ENCODE measurements around the gene RREB1. TPM values are rescaled to one million over a fixed set of nuclear protein-coding genes. Genes with fewer than 3 reads are reported as not detected.

The RREB1 gene
- total RNA-seq, 1 experiment from 2014 or later = 51.1 TPM

DNA sequence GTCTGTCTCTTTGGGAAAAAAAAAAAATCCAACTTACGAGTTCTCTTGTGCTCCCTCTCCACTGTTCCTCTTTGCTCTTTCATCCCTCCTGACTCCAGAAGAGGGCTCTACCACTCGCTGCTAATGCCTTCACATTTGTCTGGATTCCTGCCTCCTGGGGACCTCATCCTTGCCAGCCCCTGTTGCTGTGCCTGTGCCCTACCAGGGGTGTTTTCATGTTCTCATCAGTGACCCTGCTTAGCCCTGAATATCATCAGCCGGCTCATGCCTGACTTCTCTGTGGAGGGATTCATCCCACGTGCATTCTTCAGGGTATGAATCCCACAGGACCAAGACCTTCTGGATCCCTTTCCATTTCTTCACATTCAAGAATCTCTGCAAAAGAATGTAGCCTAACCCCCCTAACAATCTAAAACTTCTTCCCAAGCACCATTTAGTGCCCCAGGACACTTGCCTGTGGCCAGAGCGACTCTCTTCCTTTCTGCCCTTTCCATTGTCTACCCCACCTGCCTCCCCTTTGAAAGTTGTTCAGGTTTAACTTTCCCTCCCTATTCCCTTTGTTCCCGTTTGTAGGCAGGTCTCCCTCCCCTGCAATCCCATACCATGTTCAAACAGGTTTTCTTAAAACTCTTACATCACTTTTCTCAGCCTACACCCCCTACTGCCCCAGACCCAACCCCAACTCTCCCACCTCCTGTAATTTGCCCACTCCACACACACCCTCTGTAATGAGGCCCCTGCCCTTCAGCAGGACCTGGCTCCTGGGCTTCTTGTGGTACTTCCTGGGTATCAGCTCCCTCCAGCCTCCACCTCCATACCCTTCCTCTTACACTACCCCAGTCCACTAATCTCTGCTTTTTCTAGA is 50.2 kb downstream of the RREB1 start:
- no peak for DNase-seq
- H3K27me3 Mint-ChIP-seq (ENCODE audit: insufficient read depth, unreplicated experiment) = no peaks in the 10 kb centered on the region
- TF ChIP-seq, protein P1, sequence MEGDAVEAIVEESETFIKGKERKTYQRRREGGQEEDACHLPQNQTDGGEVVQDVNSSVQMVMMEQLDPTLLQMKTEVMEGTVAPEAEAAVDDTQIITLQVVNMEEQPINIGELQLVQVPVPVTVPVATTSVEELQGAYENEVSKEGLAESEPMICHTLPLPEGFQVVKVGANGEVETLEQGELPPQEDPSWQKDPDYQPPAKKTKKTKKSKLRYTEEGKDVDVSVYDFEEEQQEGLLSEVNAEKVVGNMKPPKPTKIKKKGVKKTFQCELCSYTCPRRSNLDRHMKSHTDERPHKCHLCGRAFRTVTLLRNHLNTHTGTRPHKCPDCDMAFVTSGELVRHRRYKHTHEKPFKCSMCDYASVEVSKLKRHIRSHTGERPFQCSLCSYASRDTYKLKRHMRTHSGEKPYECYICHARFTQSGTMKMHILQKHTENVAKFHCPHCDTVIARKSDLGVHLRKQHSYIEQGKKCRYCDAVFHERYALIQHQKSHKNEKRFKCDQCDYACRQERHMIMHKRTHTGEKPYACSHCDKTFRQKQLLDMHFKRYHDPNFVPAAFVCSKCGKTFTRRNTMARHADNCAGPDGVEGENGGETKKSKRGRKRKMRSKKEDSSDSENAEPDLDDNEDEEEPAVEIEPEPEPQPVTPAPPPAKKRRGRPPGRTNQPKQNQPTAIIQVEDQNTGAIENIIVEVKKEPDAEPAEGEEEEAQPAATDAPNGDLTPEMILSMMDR (IDR thresholded peaks at IDR 0.05; ENCODE audit: insufficient read depth in 1 of 2, low read depth in 1 of 2, low read length in 1 of 2, severe bottlenecking in 1 of 2, unreplicated experiment in 1 of 2) = no peak
- no peaks in the 10 kb centered on the region for H3K9me3 Mint-ChIP-seq (ENCODE audit: unreplicated experiment)
- H3K9me3 ChIP-seq = no peaks in the 10 kb centered on the region
- H3K27ac Mint-ChIP-seq (ENCODE audit: unreplicated experiment) = peak overlapping the region; percentile 21
- ChIA-PET CTCF (no interaction called here), POLR2A (no interaction called here)
- peaks cover 12% of the 10 kb centered on the region for H3K4me1 ChIP-seq
- peaks cover 16% of the 10 kb centered on the region for H3K36me3 Mint-ChIP-seq (ENCODE audit: insufficient read depth, unreplicated experiment)
- intact Hi-C loops (cut with micrococcal nuclease; ENCODE audit: unreplicated experiment) = no loop called here
- no peak overlapping the region for H3K4me3 ChIP-seq (ENCODE audit: low read depth, low read length)
- H3K36me3 ChIP-seq (ENCODE audit: control insufficient read depth, insufficient read depth, low read length) = no peaks in the 10 kb centered on the region
- no peak overlapping the region for H3K4me3 Mint-ChIP-seq (ENCODE audit: unreplicated experiment)
- peaks cover 24% of the 10 kb centered on the region for H3K4me1 Mint-ChIP-seq (ENCODE audit: low read depth, unreplicated experiment)
- no peaks in the 10 kb centered on the region for H3K27me3 ChIP-seq (replicated peaks; ENCODE audit: control insufficient read depth, insufficient read depth, low read length)
- BruUV-seq (replicated peaks) = no TSS peak

DNA sequence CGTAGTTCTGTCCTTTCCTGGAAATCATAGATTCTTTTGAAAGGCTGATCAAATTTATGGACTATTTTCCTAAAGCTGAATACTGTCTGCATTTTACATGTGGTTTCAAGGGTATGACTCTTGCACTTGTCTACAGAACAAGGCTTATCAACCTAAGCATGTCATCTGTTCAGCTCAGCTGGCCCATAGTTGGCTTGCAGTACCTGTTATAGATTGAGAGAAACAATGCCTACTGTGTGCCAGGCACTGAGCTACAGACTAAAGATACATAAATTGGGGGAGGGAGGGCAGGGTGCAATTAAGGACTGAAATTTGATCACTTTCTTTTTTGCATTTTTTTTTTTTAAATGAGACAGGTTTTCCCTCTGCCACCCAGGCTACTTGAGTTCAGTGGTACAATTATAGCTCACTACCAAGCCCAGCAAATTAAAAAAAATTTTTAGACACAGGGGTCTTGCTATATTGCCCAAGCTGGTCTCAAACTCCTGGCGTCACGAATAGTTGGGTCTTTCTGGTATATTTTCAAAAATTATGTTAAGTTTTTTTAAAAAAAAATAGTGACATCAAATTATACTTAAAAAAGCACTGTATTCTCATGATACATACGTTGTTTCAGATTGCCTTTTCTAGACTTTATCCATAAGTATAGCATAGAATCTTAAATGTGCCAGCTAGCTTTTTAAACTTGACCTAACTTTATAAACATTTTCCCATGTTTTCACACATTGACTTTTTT is 52.2 kb downstream of the RREB1 start:
- Histone ChIP-seq H3K9me3 (no peaks in the 10 kb centered on the region), H3K4me3 (ENCODE audit: low read depth, low read length) (no peak overlapping the region), H3K36me3 (ENCODE audit: control insufficient read depth, insufficient read depth, low read length) (no peaks in the 10 kb centered on the region), H3K27me3 (replicated peaks; ENCODE audit: control insufficient read depth, insufficient read depth, low read length) (no peaks in the 10 kb centered on the region), H3K4me1 (peaks cover 19% of the 10 kb centered on the region)
- POLR2A ChIA-PET = no interaction called here
- CTCF ChIA-PET = interaction anchor here (0.6 kb wide), 1 partner anchor 11 kb away, joined by 3 read pairs; no protein-coding TSS in a partner anchor
- H3K4me1 Mint-ChIP-seq (ENCODE audit: low read depth, unreplicated experiment) = peaks cover 33% of the 10 kb centered on the region
- no TSS peak for BruUV-seq (replicated peaks)
- H3K27ac Mint-ChIP-seq (ENCODE audit: unreplicated experiment) = no peak overlapping the region
- H3K9me3 Mint-ChIP-seq (ENCODE audit: unreplicated experiment) = no peaks in the 10 kb centered on the region
- DNase-seq = no peak
- intact Hi-C loops (cut with micrococcal nuclease; ENCODE audit: unreplicated experiment) = no loop called here
- peaks cover 23% of the 10 kb centered on the region for H3K36me3 Mint-ChIP-seq (ENCODE audit: insufficient read depth, unreplicated experiment)
- no peak overlapping the region for H3K4me3 Mint-ChIP-seq (ENCODE audit: unreplicated experiment)
- TF ChIP-seq, protein P1 (IDR thresholded peaks at IDR 0.05; ENCODE audit: insufficient read depth in 1 of 2, low read depth in 1 of 2, low read length in 1 of 2, severe bottlenecking in 1 of 2, unreplicated experiment in 1 of 2) = no peak
- H3K27me3 Mint-ChIP-seq (ENCODE audit: insufficient read depth, unreplicated experiment) = no peaks in the 10 kb centered on the region

DNA sequence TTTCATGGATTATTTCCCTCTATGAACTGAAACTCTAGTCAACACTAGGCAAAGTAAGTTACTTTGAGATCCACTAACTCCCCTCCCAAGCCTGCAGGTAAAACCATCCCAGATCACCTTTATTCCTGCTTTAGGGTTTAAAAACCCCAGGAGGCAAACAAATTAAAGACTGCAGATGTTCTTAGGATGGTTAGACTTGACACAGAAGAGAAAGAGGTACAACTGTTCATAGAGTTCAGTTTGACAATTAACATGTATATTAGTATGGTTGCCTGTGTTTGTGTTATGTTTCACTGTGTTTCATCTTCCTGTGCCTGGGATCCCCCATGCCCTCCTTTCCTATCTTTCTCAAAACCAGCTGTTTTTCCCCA is 53.5 kb downstream of the RREB1 start:
- no peak for DNase-seq
- Histone ChIP-seq H3K27me3 (replicated peaks; ENCODE audit: control insufficient read depth, insufficient read depth, low read length) (no peaks in the 10 kb centered on the region), H3K36me3 (ENCODE audit: control insufficient read depth, insufficient read depth, low read length) (no peaks in the 10 kb centered on the region), H3K9me3 (no peaks in the 10 kb centered on the region), H3K4me3 (ENCODE audit: low read depth, low read length) (no peak overlapping the region), H3K4me1 (peaks cover 32% of the 10 kb centered on the region)
- Mint-ChIP-seq H3K4me3 (ENCODE audit: unreplicated experiment) (no peak overlapping the region), H3K27me3 (ENCODE audit: insufficient read depth, unreplicated experiment) (no peaks in the 10 kb centered on the region), H3K9me3 (ENCODE audit: unreplicated experiment) (no peaks in the 10 kb centered on the region), H3K4me1 (ENCODE audit: low read depth, unreplicated experiment) (peaks cover 45% of the 10 kb centered on the region), H3K36me3 (ENCODE audit: insufficient read depth, unreplicated experiment) (peaks cover 27% of the 10 kb centered on the region), H3K27ac (ENCODE audit: unreplicated experiment) (peak overlapping the region; percentile 0)
- CTCF ChIA-PET = no interaction called here
- intact Hi-C loops (cut with micrococcal nuclease; ENCODE audit: unreplicated experiment) = no loop called here
- POLR2A ChIA-PET = no interaction called here
- no TSS peak for BruUV-seq (replicated peaks)
- TF ChIP-seq, protein P1 (IDR thresholded peaks at IDR 0.05; ENCODE audit: insufficient read depth in 1 of 2, low read depth in 1 of 2, low read length in 1 of 2, severe bottlenecking in 1 of 2, unreplicated experiment in 1 of 2) = no peak

All from Caco-2 (cell line).